Spleen (tissue), 11 donors: ENCODE measurements around the gene CHN1. TPM values are rescaled to one million over a fixed set of nuclear protein-coding genes. Genes with fewer than 3 reads are reported as not detected.

Source experiments
- DNase-seq: peaks from one replicate; pipeline ENCODE4 v3.0.0-alpha.2; 2020
- H3K27ac ChIP-seq, 8 donors: fragments of 200-600 bp; sonication (generic) in 7 of 8; 1 replicate in 4 of 8; 2 replicates in 4 of 8; pipeline versions ENCODE4 v1.5.0 to v1.8.0; 2016 to 2021; ENCODE audit warnings: inconsistent platforms in 4 of 8, mild to moderate bottlenecking in 4 of 8, moderate library complexity in 1 of 8
- H3K27me3 ChIP-seq, 7 donors: fragments of 200-600 bp; sonication (generic) in 6 of 7; replicated peaks in 1 of 7; 1 replicate in 4 of 7; 2 replicates in 3 of 7; pipeline versions ENCODE4 v1.5.0 to v1.8.0; 2016 to 2021; ENCODE audit warnings: inconsistent platforms in 3 of 7, mild to moderate bottlenecking in 1 of 7
- H3K36me3 ChIP-seq, 6 donors: fragments of 200-600 bp; sonication (generic) in 5 of 6; 1 replicate in 4 of 6; 2 replicates in 2 of 6; pipeline versions ENCODE4 v1.5.0 to v1.8.0; 2016 to 2021; ENCODE audit warnings: inconsistent platforms in 2 of 6
- H3K4me1 ChIP-seq, 6 donors: fragments of 200-600 bp; sonication (generic) in 5 of 6; 1 replicate in 3 of 6; 2 replicates in 3 of 6; pipeline versions ENCODE4 v1.5.0 to v1.8.0; 2016 to 2021; ENCODE audit warnings: inconsistent platforms in 3 of 6
- H3K4me3 ChIP-seq, 8 donors: fragments of 200-600 bp; sonication (generic) in 7 of 8; 1 replicate in 4 of 8; 2 replicates in 4 of 8; pipeline versions ENCODE4 v1.5.0 to v1.8.0; 2016 to 2021; ENCODE audit warnings: inconsistent platforms in 4 of 8, mild to moderate bottlenecking in 4 of 8, moderate library complexity in 2 of 8
- H3K9me3 ChIP-seq, 8 donors: fragments of 200-600 bp; sonication (generic) in 7 of 8; 1 replicate in 4 of 8; 2 replicates in 4 of 8; pipeline versions ENCODE4 v1.5.0 to v1.8.0; 2016 to 2021; ENCODE audit warnings: inconsistent platforms in 4 of 8
- CTCF ChIP-seq, 11 experiments: fragments of 200-600 bp in 7 of 11; fragments of 450-650 bp in 4 of 11; sonication (generic) in 4 of 11; IDR thresholded peaks in 8 of 11; conservative IDR thresholded peaks in 3 of 11; 1 replicate in 7 of 11; 2 replicates in 4 of 11; pipeline versions ENCODE4 v1.4.0 to v1.8.0; 2016 to 2021; ENCODE audit warnings: antibody characterized with exemption in 11 of 11, inconsistent platforms in 4 of 11, mild to moderate bottlenecking in 1 of 11
- POLR2A ChIP-seq, 3 donors: fragments of 450-650 bp; IDR thresholded peaks; one replicate each; pipeline ENCODE4 v1.5.1; 2017; ENCODE audit warnings: antibody characterized with exemption in 3 of 3, mild to moderate bottlenecking in 1 of 3
- POLR2AphosphoS5 ChIP-seq, 3 donors: sonication (generic); formaldehyde crosslinking; IDR thresholded peaks; one replicate each; pipeline ENCODE4 v1.5.1; 2017; ENCODE audit warnings: antibody characterized with exemption in 3 of 3
- WGBS, 5 donors: extraction: QIAGEN DNeasy Blood & Tissue Kit in 3 of 5; methylation state at CpG; one replicate each; pipeline versions ENCODE4 v1.1.5 to v1.1.7; 2013 to 2018; 5-methylcytosine and 5-hydroxymethylcytosine counted together
- intact Hi-C: fragments of 100-400 bp; cut with DNase I; formaldehyde crosslinking; loops from one replicate; pipeline ENCODE4 v1.15.0; 2023; ENCODE audit warnings: low total_unique reads
- polyA plus RNA-seq, 3 donors: library from polyadenylated mRNA; stranded (reverse); fragments of 200-250 nt; gene quantifications; one replicate each; pipeline ENCODE4 v1.2.1, GENCODE V29; 2013
- total RNA-seq, 7 donors: library from RNA; depleted of rRNA in 3 of 7; stranded (reverse); fragments of >200 nt in 3 of 7; fragmentation: NEBNext Ultra II Directional in 4 of 7; extraction: Animal tissue kit (Norgen Biotek cat#: 25700) in 4 of 7; gene quantifications; one replicate each; pipeline versions ENCODE4 v1.1.0 to v1.2.1, GENCODE V29; 2016 to 2021
- donor health status: healthy with polysubstance abuse.
- donor health status: DM: no; HTN: no; CAD: no; lungs with moderate emphysema.
- donor health status: DM: no; HTN: no; CAD: no.
- donor health status: Bipolar disorder and iron deficiency.
- donor health status: healthy.
- donor health status: DM: no; HTN: no; CAD: no.
- donor health status: DM: yes; HTN: yes; CAD: no.

The CHN1 gene
- total and polyA plus RNA-seq, 10 donors, result 5.4 to 14.6 (median 9.7) TPM

GRCh38 chr2:174994381-174994780 lies 10.8 kb downstream of the CHN1 start:
- intact Hi-C loops, result loop anchor here (5.0 kb wide), 1 partner anchor 222 kb away; no protein-coding TSS in a partner anchor
- H3K27me3 ChIP-seq, result no peaks in the 10 kb centered on the region
- DNase-seq, result no peak
- no peaks in the 10 kb centered on the region for H3K36me3 ChIP-seq
- TF ChIP-seq POLR2AphosphoS5 (IDR thresholded peaks at IDR 0.05) (no peak), CTCF (IDR thresholded peaks at IDR 0.05 in 8 of 11, conservative IDR thresholded peaks at IDR 0.05 in 3 of 11) (no peak), POLR2A (IDR thresholded peaks at IDR 0.05) (no peak)
- H3K27ac ChIP-seq, result no peak overlapping the region
- no peaks in the 10 kb centered on the region for H3K9me3 ChIP-seq
- WGBS, 5 donors, result 86 to 95% (median 88%) methylated on average over 5 of the region's 5 CpGs
- no peak overlapping the region for H3K4me3 ChIP-seq
- peaks cover 0 to 29% (median 3%) of the 10 kb centered on the region in 6 donors for H3K4me1 ChIP-seq

GRCh38 chr2:174992886-174993285 lies 12.3 kb downstream of the CHN1 start:
- H3K36me3 ChIP-seq, result no peaks in the 10 kb centered on the region
- TF ChIP-seq POLR2AphosphoS5 (IDR thresholded peaks at IDR 0.05) (no peak), CTCF (IDR thresholded peaks at IDR 0.05 in 8 of 11, conservative IDR thresholded peaks at IDR 0.05 in 3 of 11) (no peak), POLR2A (IDR thresholded peaks at IDR 0.05) (no peak)
- 94 to 100% (median 97%) methylated on average over 1 of the region's 1 CpG for WGBS, 5 donors
- no peaks in the 10 kb centered on the region for H3K9me3 ChIP-seq
- no peak for DNase-seq
- no peak overlapping the region for H3K27ac ChIP-seq
- intact Hi-C loops, result loop anchor here (5.0 kb wide), 1 partner anchor 221 kb away; no protein-coding TSS in a partner anchor
- H3K27me3 ChIP-seq, result no peaks in the 10 kb centered on the region
- H3K4me1 ChIP-seq, result peaks cover 0 to 16% (median 3%) of the 10 kb centered on the region in 6 donors
- H3K4me3 ChIP-seq, result no peak overlapping the region

GRCh38 chr2:174985614-174986013 lies 19.6 kb downstream of the CHN1 start:
- WGBS, 5 donors, result 77 to 96% (median 91%) methylated on average over 2 of the region's 2 CpGs
- intact Hi-C loops, result no loop called here
- peaks cover 0 to 4% (median 2%) of the 10 kb centered on the region in 6 donors for H3K4me1 ChIP-seq
- no peaks in the 10 kb centered on the region for H3K9me3 ChIP-seq
- H3K4me3 ChIP-seq, result no peak overlapping the region
- no peak overlapping the region for H3K27ac ChIP-seq
- H3K36me3 ChIP-seq, result no peaks in the 10 kb centered on the region
- DNase-seq, result no peak
- H3K27me3 ChIP-seq, result no peaks in the 10 kb centered on the region
- peak in 4 of 11 experiments; percentile 24 to 34 (median 28) for TF ChIP-seq CTCF (IDR thresholded peaks at IDR 0.05 in 8 of 11, conservative IDR thresholded peaks at IDR 0.05 in 3 of 11)
- no peak for TF ChIP-seq POLR2A (IDR thresholded peaks at IDR 0.05)
- TF ChIP-seq POLR2AphosphoS5 (IDR thresholded peaks at IDR 0.05), result no peak

GRCh38 chr2:174984561-174984960 lies 20.6 kb downstream of the CHN1 start:
- Histone ChIP-seq H3K9me3 (no peaks in the 10 kb centered on the region), H3K27me3 (no peaks in the 10 kb centered on the region), H3K27ac (no peak overlapping the region), H3K36me3 (no peaks in the 10 kb centered on the region), H3K4me1 (no peaks in the 10 kb centered on the region), H3K4me3 (no peak overlapping the region)
- intact Hi-C loops, result no loop called here
- WGBS, 5 donors, result 76 to 89% (median 87%) methylated on average over 4 of the region's 4 CpGs
- TF ChIP-seq CTCF (IDR thresholded peaks at IDR 0.05 in 8 of 11, conservative IDR thresholded peaks at IDR 0.05 in 3 of 11) (no peak), POLR2AphosphoS5 (IDR thresholded peaks at IDR 0.05) (no peak), POLR2A (IDR thresholded peaks at IDR 0.05) (no peak)
- no peak for DNase-seq
